ENCODE results near the gene MICB.
"Not testable (repeated sequence)": the region's sequence is repeated elsewhere in the genome, so short reads cannot be mapped to it uniquely, and the experiment has no call there.

The MICB gene

DNA sequence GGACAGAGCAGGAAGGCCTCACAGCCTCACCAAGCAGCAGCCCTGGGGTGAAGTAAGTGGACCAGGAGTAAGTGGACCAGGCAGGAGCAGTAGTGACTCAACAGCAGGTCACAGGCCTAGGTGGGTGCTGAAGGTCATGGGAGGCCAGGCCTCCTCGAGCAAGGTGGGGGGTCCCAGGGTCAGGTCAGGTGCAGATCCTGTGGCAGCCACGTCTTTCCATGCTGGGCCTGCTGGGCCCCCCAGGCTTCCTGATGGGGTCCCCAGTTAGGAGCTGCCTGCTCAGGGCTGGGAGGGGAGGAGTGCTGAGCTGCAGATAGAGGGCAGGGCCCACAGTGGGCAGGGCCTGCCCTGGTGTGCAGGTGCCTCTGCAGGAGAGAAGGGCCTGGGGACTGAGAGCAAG lies 11.1 kb downstream of the MICB start:
- WGBS: 74% methylated on average over 2 of the region's 2 CpGs
- H2BK12ac ChIP-seq (ENCODE audit: low read length in 2 of 2); H3K27ac ChIP-seq (ENCODE audit: low read length, poor library complexity, severe bottlenecking); H3K4me3 ChIP-seq (ENCODE audit: insufficient read depth in 1 of 2, low read depth in 1 of 2, low read length in 2 of 2); H2AFZ ChIP-seq (ENCODE audit: low read depth, low read length); H4K8ac ChIP-seq (ENCODE audit: low read length); H3K4me1 ChIP-seq (ENCODE audit: control insufficient read depth, insufficient read depth, low read depth, low read length); H3K9me3 ChIP-seq (ENCODE audit: control insufficient read depth, low read length); H3K27me3 ChIP-seq (ENCODE audit: control insufficient read depth in 1 of 2, insufficient read depth in 1 of 2, low read length in 2 of 2); H3K18ac ChIP-seq (ENCODE audit: low read depth in 1 of 2, low read length in 2 of 2); H2BK120ac ChIP-seq (ENCODE audit: low read depth, low read length); H3K4ac ChIP-seq (ENCODE audit: low read depth in 1 of 2, low read length in 2 of 2); H3K23ac ChIP-seq (ENCODE audit: low read length in 2 of 2); H4K91ac ChIP-seq (ENCODE audit: low read length); H3K9ac ChIP-seq (ENCODE audit: low read length); H3K4me2 ChIP-seq (ENCODE audit: low read length, poor library complexity, severe bottlenecking); H2AK5ac ChIP-seq (ENCODE audit: low read length, severe bottlenecking); H2BK5ac ChIP-seq (ENCODE audit: low read depth, low read length, poor library complexity, severe bottlenecking); H3K14ac ChIP-seq (ENCODE audit: low read length in 2 of 2); DNase-seq: not testable (repeated sequence)
- Histone ChIP-seq H2BK15ac (ENCODE audit: low read depth, poor library complexity, severe bottlenecking) (peak overlapping the region; percentile 48), H3K36me3 (ENCODE audit: control insufficient read depth in 1 of 2, insufficient read depth in 2 of 2, low read depth in 1 of 2, low read length in 2 of 2) (peaks cover 47 to 51% of the 10 kb centered on the region in 2 experiments), H3K79me1 (replicated peaks; ENCODE audit: low read length, poor library complexity, severe bottlenecking) (peaks cover 21% of the 10 kb centered on the region)

DNA sequence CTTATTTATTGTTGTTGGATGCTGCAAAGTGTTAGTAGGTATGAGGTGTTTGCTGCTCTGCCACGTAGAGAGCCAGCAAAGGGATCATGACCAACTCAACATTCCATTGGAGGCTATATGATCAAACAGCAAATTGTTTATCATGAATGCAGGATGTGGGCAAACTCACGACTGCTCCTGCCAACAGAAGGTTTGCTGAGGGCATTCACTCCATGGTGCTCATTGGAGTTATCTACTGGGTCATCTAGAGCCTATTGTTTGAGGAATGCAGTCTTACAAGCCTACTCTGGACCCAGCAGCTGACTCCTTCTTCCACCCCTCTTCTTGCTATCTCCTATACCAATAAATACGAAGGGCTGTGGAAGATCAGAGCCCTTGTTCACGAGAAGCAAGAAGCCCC lies 12.1 kb downstream of the MICB start:
- no peak for DNase-seq
- Histone ChIP-seq H3K9me3 (ENCODE audit: control insufficient read depth, low read length) (no peaks in the 10 kb centered on the region), H3K4ac (ENCODE audit: low read depth in 1 of 2, low read length in 2 of 2) (no peak overlapping the region), H3K4me1 (ENCODE audit: control insufficient read depth, insufficient read depth, low read depth, low read length) (peaks cover 3% of the 10 kb centered on the region), H2BK120ac (ENCODE audit: low read depth, low read length) (no peak overlapping the region), H2BK12ac (ENCODE audit: low read length in 2 of 2) (no peak overlapping the region), H3K27ac (ENCODE audit: low read length, poor library complexity, severe bottlenecking) (no peak overlapping the region), H3K18ac (ENCODE audit: low read depth in 1 of 2, low read length in 2 of 2) (no peak overlapping the region), H2BK5ac (ENCODE audit: low read depth, low read length, poor library complexity, severe bottlenecking) (no peak overlapping the region), H4K91ac (ENCODE audit: low read length) (no peak overlapping the region), H2BK15ac (ENCODE audit: low read depth, poor library complexity, severe bottlenecking) (no peak overlapping the region), H3K79me1 (replicated peaks; ENCODE audit: low read length, poor library complexity, severe bottlenecking) (peaks cover 18% of the 10 kb centered on the region), H2AK5ac (ENCODE audit: low read length, severe bottlenecking) (no peak overlapping the region), H3K4me3 (ENCODE audit: insufficient read depth in 1 of 2, low read depth in 1 of 2, low read length in 2 of 2) (no peak overlapping the region), H2AFZ (ENCODE audit: low read depth, low read length) (no peak overlapping the region), H3K4me2 (ENCODE audit: low read length, poor library complexity, severe bottlenecking) (no peak overlapping the region), H3K23ac (ENCODE audit: low read length in 2 of 2) (no peak overlapping the region), H3K27me3 (ENCODE audit: control insufficient read depth in 1 of 2, insufficient read depth in 1 of 2, low read length in 2 of 2) (no peaks in the 10 kb centered on the region), H4K8ac (ENCODE audit: low read length) (no peak overlapping the region), H3K9ac (ENCODE audit: low read length) (no peak overlapping the region), H3K14ac (ENCODE audit: low read length in 2 of 2) (no peak overlapping the region), H3K36me3 (ENCODE audit: control insufficient read depth in 1 of 2, insufficient read depth in 2 of 2, low read depth in 1 of 2, low read length in 2 of 2) (peaks cover 47 to 51% of the 10 kb centered on the region in 2 experiments)
- WGBS: 82% methylated on average over 4 of the region's 4 CpGs

DNA sequence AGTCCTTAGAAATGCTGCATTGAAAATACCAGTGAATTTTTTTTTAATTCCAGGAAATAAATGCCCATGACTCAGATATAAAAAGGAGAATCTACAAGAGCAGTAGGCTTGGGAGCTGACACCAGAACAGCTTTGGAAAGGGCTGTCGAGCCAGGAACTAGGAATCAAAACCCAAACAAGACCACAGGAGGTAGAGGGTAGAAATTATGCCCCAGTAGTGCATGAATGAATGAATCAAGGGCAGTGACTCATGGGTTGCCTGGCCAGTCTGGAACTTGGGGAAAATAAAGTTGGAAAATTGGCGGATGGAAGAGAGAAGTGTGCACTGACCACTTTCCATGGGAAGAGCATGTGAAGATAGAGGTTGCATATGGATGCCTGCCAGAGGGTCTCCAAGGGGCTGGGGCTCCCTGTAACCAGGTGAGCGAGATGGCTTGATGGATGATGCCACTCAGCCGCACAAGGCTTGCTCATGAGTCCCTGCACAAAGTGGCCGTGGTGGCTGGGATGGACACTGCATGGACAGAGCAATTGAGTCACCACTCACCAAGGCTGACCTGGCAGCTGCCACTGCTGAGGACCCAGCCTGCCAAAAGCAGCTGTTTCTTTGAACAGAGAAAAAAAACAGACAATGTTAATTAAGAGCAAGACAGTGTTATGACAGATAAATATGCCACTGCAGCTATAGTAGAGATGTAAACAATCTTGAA lies 15.7 kb downstream of the MICB start:
- WGBS: 84% methylated on average over 4 of the region's 5 CpGs
- H3K27ac ChIP-seq (ENCODE audit: low read length, poor library complexity, severe bottlenecking): no peak overlapping the region
- no peaks in the 10 kb centered on the region for H3K9me3 ChIP-seq (ENCODE audit: control insufficient read depth, low read length)
- no peak overlapping the region for H3K14ac ChIP-seq (ENCODE audit: low read length in 2 of 2)
- H3K4me3 ChIP-seq (ENCODE audit: insufficient read depth in 1 of 2, low read depth in 1 of 2, low read length in 2 of 2): no peak overlapping the region
- H3K4me1 ChIP-seq (ENCODE audit: control insufficient read depth, insufficient read depth, low read depth, low read length): peaks cover 3% of the 10 kb centered on the region
- H4K91ac ChIP-seq (ENCODE audit: low read length): peak overlapping the region; percentile 61
- no peak overlapping the region for H2AK5ac ChIP-seq (ENCODE audit: low read length, severe bottlenecking)
- H2BK5ac ChIP-seq (ENCODE audit: low read depth, low read length, poor library complexity, severe bottlenecking): no peak overlapping the region
- H3K4ac ChIP-seq (ENCODE audit: low read depth in 1 of 2, low read length in 2 of 2): no peak overlapping the region
- H3K79me1 ChIP-seq (replicated peaks; ENCODE audit: low read length, poor library complexity, severe bottlenecking): peaks cover 2% of the 10 kb centered on the region
- no peak for DNase-seq
- H2BK120ac ChIP-seq (ENCODE audit: low read depth, low read length): no peak overlapping the region
- no peak overlapping the region for H4K8ac ChIP-seq (ENCODE audit: low read length)
- H3K4me2 ChIP-seq (ENCODE audit: low read length, poor library complexity, severe bottlenecking): no peak overlapping the region
- no peak overlapping the region for H3K23ac ChIP-seq (ENCODE audit: low read length in 2 of 2)
- no peak overlapping the region for H3K18ac ChIP-seq (ENCODE audit: low read depth in 1 of 2, low read length in 2 of 2)
- H3K9ac ChIP-seq (ENCODE audit: low read length): no peak overlapping the region
- no peaks in the 10 kb centered on the region for H3K27me3 ChIP-seq (ENCODE audit: control insufficient read depth in 1 of 2, insufficient read depth in 1 of 2, low read length in 2 of 2)
- no peak overlapping the region for H2AFZ ChIP-seq (ENCODE audit: low read depth, low read length)
- peak overlapping the region in 1 of 2 experiments; percentile 7 for H2BK12ac ChIP-seq (ENCODE audit: low read length in 2 of 2)
- no peak overlapping the region for H2BK15ac ChIP-seq (ENCODE audit: low read depth, poor library complexity, severe bottlenecking)
- H3K36me3 ChIP-seq (ENCODE audit: control insufficient read depth in 1 of 2, insufficient read depth in 2 of 2, low read depth in 1 of 2, low read length in 2 of 2): peaks cover 21% of the 10 kb centered on the region in 2 experiments

DNA sequence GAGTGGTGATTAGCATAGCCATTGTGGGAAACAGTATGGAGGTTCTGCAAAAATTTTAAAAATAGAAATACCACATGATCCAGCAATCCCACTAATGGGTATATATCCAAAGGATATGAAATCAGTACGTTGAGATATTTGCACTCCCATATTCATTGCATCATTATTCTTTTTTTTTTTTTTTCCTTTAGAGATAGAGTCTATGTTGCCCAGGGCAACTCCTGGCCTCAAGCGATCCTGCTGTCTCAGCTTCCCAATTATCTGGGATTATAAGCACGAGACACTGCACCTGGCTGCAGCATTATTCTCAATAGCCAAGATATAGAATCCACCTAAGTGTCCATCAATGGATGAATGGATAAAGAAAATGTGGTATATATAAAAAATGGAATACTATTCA lies 23.9 kb downstream of the MICB start:
- Histone ChIP-seq H2BK12ac (ENCODE audit: low read length in 2 of 2) (no peak overlapping the region), H2AK5ac (ENCODE audit: low read length, severe bottlenecking) (no peak overlapping the region), H3K36me3 (ENCODE audit: control insufficient read depth in 1 of 2, insufficient read depth in 2 of 2, low read depth in 1 of 2, low read length in 2 of 2) (peaks cover 0 to 5% of the 10 kb centered on the region in 2 experiments), H3K14ac (ENCODE audit: low read length in 2 of 2) (no peak overlapping the region), H2AFZ (ENCODE audit: low read depth, low read length) (no peak overlapping the region), H3K79me1 (replicated peaks; ENCODE audit: low read length, poor library complexity, severe bottlenecking) (no peaks in the 10 kb centered on the region), H4K8ac (ENCODE audit: low read length) (no peak overlapping the region), H4K91ac (ENCODE audit: low read length) (no peak overlapping the region), H3K4me2 (ENCODE audit: low read length, poor library complexity, severe bottlenecking) (no peak overlapping the region), H3K18ac (ENCODE audit: low read depth in 1 of 2, low read length in 2 of 2) (no peak overlapping the region), H3K4me3 (ENCODE audit: insufficient read depth in 1 of 2, low read depth in 1 of 2, low read length in 2 of 2) (no peak overlapping the region), H3K27me3 (ENCODE audit: control insufficient read depth in 1 of 2, insufficient read depth in 1 of 2, low read length in 2 of 2) (peaks cover 0 to 3% of the 10 kb centered on the region in 2 experiments), H3K9ac (ENCODE audit: low read length) (no peak overlapping the region), H2BK5ac (ENCODE audit: low read depth, low read length, poor library complexity, severe bottlenecking) (no peak overlapping the region), H3K4me1 (ENCODE audit: control insufficient read depth, insufficient read depth, low read depth, low read length) (peaks cover 6% of the 10 kb centered on the region), H3K9me3 (ENCODE audit: control insufficient read depth, low read length) (no peaks in the 10 kb centered on the region), H3K4ac (ENCODE audit: low read depth in 1 of 2, low read length in 2 of 2) (no peak overlapping the region), H2BK120ac (ENCODE audit: low read depth, low read length) (no peak overlapping the region), H2BK15ac (ENCODE audit: low read depth, poor library complexity, severe bottlenecking) (no peak overlapping the region), H3K23ac (ENCODE audit: low read length in 2 of 2) (no peak overlapping the region), H3K27ac (ENCODE audit: low read length, poor library complexity, severe bottlenecking) (no peak overlapping the region)
- DNase-seq: no peak
- WGBS: 75% methylated on average over 3 of the region's 3 CpGs

Measured in mesenchymal stem cell (in vitro differentiated cells and primary cell).